HepG2 (cell line): ENCODE results near the gene PPP1R18. TPM values are rescaled to one million over a fixed set of nuclear protein-coding genes. Genes with fewer than 3 reads are reported as not detected.

ENCODE experiments used
- CBX5 ChIP-seq: sonication (generic); formaldehyde crosslinking; IDR thresholded peaks from 2 replicates; pipeline ENCODE4 v1.4.0; 2020; ENCODE audit warnings: missing genetic modification reagents, borderline replicate concordance
- FOXC1 ChIP-seq: sonication (generic); formaldehyde crosslinking; IDR thresholded peaks from 2 replicates; pipeline ENCODE4 v1.8.0; 2022; ENCODE audit warnings: mild to moderate bottlenecking, missing genetic modification reagents, borderline replicate concordance
- MTERF4 ChIP-seq: sonication (generic); formaldehyde crosslinking; IDR thresholded peaks from 2 replicates; pipeline ENCODE4 v1.8.0; 2023; ENCODE audit warnings: mild to moderate bottlenecking, missing genetic modification reagents
- NFE2L2 ChIP-seq: fragments of 150-350 bp; IDR thresholded peaks from 2 replicates; pipeline ENCODE4 v1.6.1; 2014; ENCODE audit warnings: low read length
- ZBED4 ChIP-seq: sonication (generic); formaldehyde crosslinking; IDR thresholded peaks from 2 replicates; pipeline ENCODE4 v1.4.0; 2020; ENCODE audit warnings: missing genetic modification reagents, borderline replicate concordance
- ZEB1 ChIP-seq: IDR thresholded peaks from 2 replicates; pipeline ENCODE4 v1.6.1; 2012; ENCODE audit warnings: mild to moderate bottlenecking, low read depth, inconsistent platforms; ENCODE audit not compliant: insufficient replicate concordance
- ZNF101 ChIP-seq: sonication (generic); formaldehyde crosslinking; IDR thresholded peaks from 2 replicates; pipeline ENCODE4 v1.4.0; 2020; ENCODE audit warnings: mild to moderate bottlenecking, low read depth, missing genetic modification reagents, borderline replicate concordance
- ZNF296 ChIP-seq: sonication (generic); formaldehyde crosslinking; conservative IDR thresholded peaks from 2 replicates; pipeline ENCODE4 v1.5.0; 2020; ENCODE audit warnings: mild to moderate bottlenecking, missing genetic modification reagents
- ZNF446 ChIP-seq: sonication (generic); formaldehyde crosslinking; IDR thresholded peaks from 2 replicates; pipeline ENCODE4 v1.5.0; 2020; ENCODE audit warnings: mild to moderate bottlenecking, missing genetic modification reagents
- ZNF567 ChIP-seq: sonication (generic); formaldehyde crosslinking; IDR thresholded peaks from 2 replicates; pipeline ENCODE4 v1.8.1; 2023; ENCODE audit warnings: mild to moderate bottlenecking, missing genetic modification reagents, borderline replicate concordance
- ZNF619 ChIP-seq: sonication (generic); formaldehyde crosslinking; IDR thresholded peaks from 2 replicates; pipeline ENCODE4 v1.4.0; 2020; ENCODE audit warnings: mild to moderate bottlenecking, missing genetic modification reagents
- polyA plus RNA-seq, 8 experiments: library from polyadenylated mRNA; depleted of rRNA in 3 of 8; stranded (reverse) in 7 of 8; unstranded in 1 of 8; fragments of >200 nt; fragmentation: Illumina TruSeq in 4 of 8; extraction: Trizol in 4 of 8; gene quantifications; 2 replicates each; pipeline versions ENCODE4 v1.2.1 to v1.2.3, GENCODE V29; 2011 to 2016; ENCODE audit warnings: low read depth in 4 of 8, missing spikeins in 1 of 8, mixed read lengths in 1 of 8; ENCODE audit not compliant: insufficient read depth in 1 of 8
- total RNA-seq, 5 experiments: library from RNA; depleted of rRNA; stranded (reverse); fragments of >200 nt; fragmentation: Illumina TruSeq; extraction: Trizol; gene quantifications; 2 replicates each; pipeline ENCODE4 v1.2.3, GENCODE V29; 2016; ENCODE audit warnings: low read depth in 1 of 5
- TF ChIP-seq, protein P1 (sequence below): sonication (generic); formaldehyde crosslinking; IDR thresholded peaks from 2 replicates; pipeline ENCODE4 v1.4.0; 2020; ENCODE audit warnings: missing genetic modification reagents
- TF ChIP-seq, protein P2 (sequence below): sonication (generic); formaldehyde crosslinking; conservative IDR thresholded peaks from 2 replicates; pipeline ENCODE4 v1.4.0; 2020; ENCODE audit warnings: missing genetic modification reagents

PPP1R18 gene
- total and polyA plus RNA-seq, 2 of the 13 experiments (the other 11 are each of a cell fraction or from before 2014, with no cell fraction given), result 4.9 to 9.2 TPM

- TF ChIP-seq NFE2L2 (no peak), ZEB1 (no peak), ZNF567 (no peak), CBX5 (CRISPR knock-in tag) (no peak), FOXC1 (CRISPR knock-in tag) (no peak; the same call in 1 of the 2 replicates), ZBED4 (CRISPR knock-in tag) (no peak), ZNF619 (no peak), ZNF296 (no peak), ZNF446 (CRISPR knock-in tag) (no peak), MTERF4 (CRISPR knock-in tag) (no peak), ZNF101 (no peak)
- TF ChIP-seq, protein P1, sequence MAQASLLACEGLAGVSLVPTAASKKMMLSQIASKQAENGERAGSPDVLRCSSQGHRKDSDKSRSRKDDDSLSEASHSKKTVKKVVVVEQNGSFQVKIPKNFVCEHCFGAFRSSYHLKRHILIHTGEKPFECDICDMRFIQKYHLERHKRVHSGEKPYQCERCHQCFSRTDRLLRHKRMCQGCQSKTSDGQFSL (CRISPR knock-in tag), result no peak
- TF ChIP-seq, protein P2, sequence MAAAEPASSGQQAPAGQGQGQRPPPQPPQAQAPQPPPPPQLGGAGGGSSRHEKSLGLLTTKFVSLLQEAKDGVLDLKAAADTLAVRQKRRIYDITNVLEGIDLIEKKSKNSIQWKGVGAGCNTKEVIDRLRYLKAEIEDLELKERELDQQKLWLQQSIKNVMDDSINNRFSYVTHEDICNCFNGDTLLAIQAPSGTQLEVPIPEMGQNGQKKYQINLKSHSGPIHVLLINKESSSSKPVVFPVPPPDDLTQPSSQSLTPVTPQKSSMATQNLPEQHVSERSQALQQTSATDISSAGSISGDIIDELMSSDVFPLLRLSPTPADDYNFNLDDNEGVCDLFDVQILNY, result no peak
Observed at GRCh38 chr6:30722280-30723112, 36.1 kb upstream of the PPP1R18 start (continued).
